GM21737 (cell line): Measurements from ENCODE around the gene TCP10L.
"Not testable (repeated sequence)": the region's sequence is repeated elsewhere in the genome, so short reads cannot be mapped to it uniquely, and the experiment has no call there.

ENCODE experiments used
- ATAC-seq: cut with Tn5 transposase; IDR thresholded peaks from one replicate; pipeline ENCODE4 v1.9.1; 2021; ENCODE audit warnings: mild to moderate bottlenecking, moderate library complexity; ENCODE audit not compliant: unreplicated experiment

TCP10L gene

DNA sequence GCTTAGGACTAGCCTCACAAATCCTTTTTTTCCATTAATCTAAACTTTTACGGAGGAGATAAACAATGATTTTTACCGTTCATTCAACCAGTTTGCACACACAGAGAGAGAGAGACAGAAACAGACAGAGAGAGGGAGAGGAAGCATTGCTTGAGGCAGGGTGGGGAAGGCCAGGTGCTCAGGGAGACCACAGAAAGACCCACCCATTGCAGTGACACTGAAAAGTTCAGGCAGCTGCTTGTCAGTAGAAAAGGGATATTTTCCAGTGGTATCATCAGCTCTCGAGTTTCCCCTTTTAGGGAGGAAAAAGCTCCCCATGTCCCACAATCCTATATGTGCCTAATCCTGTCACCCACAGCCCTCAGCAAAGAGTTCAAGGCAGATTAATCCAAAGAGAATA lies 27.2 kb downstream of the TCP10L start:
- ATAC-seq, result no peak

DNA sequence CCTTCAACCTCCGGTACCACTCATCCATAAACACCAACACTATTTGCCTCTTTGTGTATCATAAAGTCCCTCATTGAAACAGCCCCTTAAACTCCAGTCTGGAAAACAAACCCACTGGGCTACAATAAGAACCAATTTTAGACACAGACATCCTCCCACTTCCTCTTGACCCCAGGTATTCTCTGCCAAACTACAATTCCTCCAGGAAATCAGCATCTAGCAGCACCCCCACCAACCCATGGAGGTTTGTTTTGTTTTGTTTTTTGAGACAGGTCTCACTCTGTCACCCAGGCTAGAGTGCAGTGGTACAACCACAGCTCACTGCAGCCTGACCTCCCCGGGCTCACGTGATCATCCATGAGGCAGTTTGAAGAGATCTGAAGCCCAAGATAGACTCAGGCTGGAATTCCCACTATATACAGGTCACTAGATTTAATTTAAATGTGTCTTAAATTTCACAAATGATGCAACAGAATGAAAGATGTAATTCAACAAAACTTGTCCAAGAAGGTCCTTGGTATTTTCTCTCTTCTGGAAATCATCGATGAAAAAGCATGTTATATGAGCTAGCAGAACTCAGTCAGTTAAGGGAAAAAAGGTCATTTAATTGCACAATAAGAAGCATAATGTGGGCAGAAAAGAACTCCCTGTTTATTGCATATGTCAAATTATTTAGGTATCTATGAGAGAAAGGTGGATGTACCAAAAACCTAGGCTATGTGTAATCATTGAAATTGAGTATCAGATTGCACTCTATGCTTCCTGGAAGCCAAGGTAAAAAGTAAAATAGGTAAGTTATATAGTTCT lies 30.3 kb downstream of the TCP10L start:
- no peak for ATAC-seq

GRCh38 chr21:32549886-32550285 lies 35.4 kb downstream of the TCP10L start:
- no peak for ATAC-seq

DNA sequence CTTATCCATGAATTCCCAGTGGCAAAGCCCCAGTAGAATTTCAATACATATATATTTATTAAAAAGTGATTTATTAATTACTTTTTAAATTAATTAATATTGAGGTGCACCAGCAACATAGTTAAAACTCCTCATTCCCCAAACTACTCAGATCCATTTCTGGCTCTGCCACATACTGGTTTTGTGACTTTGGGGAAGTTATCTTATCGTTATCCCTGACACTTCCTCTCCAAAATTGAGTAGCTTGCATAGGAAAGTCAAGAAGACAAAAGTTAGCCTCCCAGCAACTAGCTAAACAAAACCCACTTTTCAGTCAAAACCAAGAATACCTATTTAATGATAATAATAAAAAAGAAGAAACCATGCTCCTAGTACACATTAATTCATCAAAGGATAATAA lies 35.9 kb downstream of the TCP10L start:
- no peak for ATAC-seq

DNA sequence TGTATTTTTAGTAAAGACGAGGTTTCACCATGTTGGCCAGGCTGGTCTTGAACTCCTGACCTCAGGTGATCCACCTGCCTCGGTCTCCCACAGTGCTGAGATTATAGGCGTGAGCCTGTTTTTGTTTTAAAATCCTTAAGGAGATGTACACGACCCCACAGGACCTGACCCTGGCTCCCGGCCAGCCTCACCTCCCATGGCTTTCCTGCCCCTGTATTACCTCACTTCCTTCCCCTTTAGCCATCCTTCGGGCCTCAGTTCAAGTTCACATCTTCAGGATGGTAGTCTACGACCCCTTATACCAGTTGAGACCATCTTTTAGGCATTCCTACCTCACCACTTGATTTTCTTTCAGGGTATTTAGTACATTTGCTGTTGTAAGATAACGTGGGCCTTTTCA lies 36.3 kb downstream of the TCP10L start:
- no peak for ATAC-seq

GRCh38 chr21:32547018-32547417 lies 38.3 kb downstream of the TCP10L start:
- no peak for ATAC-seq

- ATAC-seq, result no peak
Measured at GRCh38 chr21:32545948-32546441, 39.3 kb downstream of the TCP10L start.

GRCh38 chr21:32544697-32545096 lies 40.6 kb downstream of the TCP10L start:
- no peak for ATAC-seq

GRCh38 chr21:32543975-32544374 lies 41.3 kb downstream of the TCP10L start:
- no peak for ATAC-seq

DNA sequence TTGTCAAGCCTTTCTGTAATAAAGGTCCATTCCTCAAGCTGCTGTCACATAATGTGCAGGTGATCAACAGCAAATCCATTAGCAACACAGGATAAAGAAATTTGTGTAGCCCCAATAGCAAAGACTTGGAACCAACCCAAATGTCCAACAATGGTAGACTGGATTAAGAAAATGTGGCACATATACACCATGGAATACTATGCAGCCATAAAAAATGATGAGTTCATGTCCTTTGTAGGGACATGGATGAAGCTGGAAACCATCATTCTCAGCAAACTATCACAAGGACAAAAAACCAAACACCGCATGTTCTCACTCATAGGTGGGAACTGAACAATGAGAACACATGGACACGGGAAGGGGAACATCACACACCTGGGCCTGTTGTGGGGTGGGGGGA lies 42.3 kb downstream of the TCP10L start:
- ATAC-seq, result not testable (repeated sequence)

- no peak for ATAC-seq
Measured at GRCh38 chr21:32539378-32539777, 45.9 kb downstream of the TCP10L start.

DNA sequence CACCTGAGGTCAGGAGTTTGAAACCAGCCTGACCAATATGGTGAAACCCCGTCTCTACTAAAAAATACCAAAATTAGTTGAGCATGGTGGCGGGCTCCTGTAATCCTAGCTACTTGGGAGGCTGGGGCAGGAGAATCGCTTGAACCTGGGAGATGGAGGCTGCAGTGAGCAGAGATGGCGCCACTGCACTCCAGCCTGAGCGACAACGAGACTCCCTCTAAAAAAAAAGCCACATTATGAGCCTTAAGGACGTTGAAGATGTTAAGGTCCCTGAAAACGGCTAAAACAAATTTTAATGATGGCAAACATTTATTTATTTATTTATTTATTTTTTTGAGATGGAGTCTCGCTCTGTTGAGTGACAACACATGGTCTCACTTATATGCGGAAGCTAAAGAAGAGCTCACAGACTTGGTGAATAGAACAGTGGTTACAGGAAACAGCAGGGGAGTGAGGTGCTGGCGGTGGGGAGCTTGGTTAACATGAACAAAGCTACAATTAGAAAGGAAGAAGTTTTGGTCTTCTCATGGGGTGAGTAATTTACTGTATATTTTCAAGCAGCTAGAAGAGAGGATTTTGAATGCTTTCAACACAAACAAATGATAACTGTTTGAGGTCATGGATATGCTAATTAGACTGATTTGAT lies 47.1 kb downstream of the TCP10L start:
- ATAC-seq, result no peak

- no peak for ATAC-seq
Measured at GRCh38 chr21:32537569-32537881, 47.8 kb downstream of the TCP10L start.

GRCh38 chr21:32535612-32536011 lies 49.7 kb downstream of the TCP10L start:
- no peak for ATAC-seq

GRCh38 chr21:32534113-32534512 lies 51.2 kb downstream of the TCP10L start:
- ATAC-seq, result no peak

GRCh38 chr21:32533611-32534010 lies 51.7 kb downstream of the TCP10L start:
- ATAC-seq, result no peak

- no peak for ATAC-seq
Measured at GRCh38 chr21:32533053-32533452, 52.3 kb downstream of the TCP10L start.

- ATAC-seq, result no peak
Measured at GRCh38 chr21:32532636-32533035, 52.7 kb downstream of the TCP10L start.

- not testable (repeated sequence) for ATAC-seq
Measured at GRCh38 chr21:32531561-32531960, 53.8 kb downstream of the TCP10L start.

DNA sequence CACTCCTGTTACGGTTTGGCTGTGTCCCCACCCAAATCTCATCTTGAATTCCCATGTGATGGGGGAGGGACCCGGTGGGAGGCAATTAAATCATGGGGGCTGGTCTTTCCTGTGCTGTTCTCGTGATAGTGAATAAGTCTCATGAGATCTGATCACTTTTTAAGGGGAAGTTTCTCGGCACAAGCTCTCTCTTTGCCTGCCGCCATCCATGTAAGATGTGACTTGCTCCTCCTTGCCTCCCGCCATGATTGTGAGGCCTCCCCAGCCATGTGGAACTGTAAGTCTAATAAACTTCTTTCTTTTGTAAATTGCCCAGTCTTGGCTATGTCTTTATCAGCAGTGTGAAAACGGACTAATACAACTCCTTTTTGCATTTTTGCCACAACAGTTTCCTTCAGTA lies 54.5 kb downstream of the TCP10L start:
- ATAC-seq, result not testable (repeated sequence)

- no peak for ATAC-seq
Measured at GRCh38 chr21:32529679-32530078, 55.6 kb downstream of the TCP10L start.

DNA sequence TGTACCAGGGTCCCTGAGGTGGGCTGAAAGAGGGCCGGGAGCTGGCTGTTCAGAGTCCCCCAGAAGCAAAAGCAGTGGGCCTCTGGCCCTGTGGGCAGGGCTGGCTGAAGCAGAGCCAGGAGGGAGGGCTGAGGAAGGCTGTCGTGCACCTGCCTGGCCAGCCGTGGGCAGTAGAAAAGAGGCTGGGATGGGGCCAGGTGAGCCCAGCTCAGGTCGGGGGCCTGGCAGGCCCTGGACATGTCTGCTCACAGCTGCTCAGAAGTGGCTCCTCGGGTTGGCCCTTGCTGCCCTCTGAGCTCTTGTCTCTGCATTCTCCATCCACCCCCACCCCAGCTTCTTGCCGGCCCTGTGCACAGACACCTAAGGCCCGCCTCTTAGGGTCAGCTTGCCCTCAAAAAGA lies 60.0 kb downstream of the TCP10L start:
- ATAC-seq, result no peak
